PC-9 (cell line): ENCODE data around the gene PJVK. TPM values are rescaled to one million over a fixed set of nuclear protein-coding genes. Genes with fewer than 3 reads are reported as not detected.

Source experiments
- BruUV-seq: library from RNA; stranded (reverse); fragments of 400-500 nt; replicated peaks from 2 replicates; lab custom pipeline; 2021; lab: Mats Ljungman, UMichigan
- CTCF ChIA-PET: fragments of 300-600 bp; sonication (Branson Sonifier 250); formaldehyde crosslinking; loops from one replicate; lab custom pipeline; 2022; ENCODE audit warnings: antibody characterized with exemption; lab: Charles Lee
- POLR2A ChIA-PET: fragments of 300-600 bp; sonication (Branson Sonifier 250); formaldehyde crosslinking; loops from one replicate; lab custom pipeline; 2022; ENCODE audit warnings: antibody characterized with exemption; ENCODE audit not compliant: unreplicated experiment; lab: Charles Lee
- DNase-seq, 2 experiments: peaks; one replicate each; pipeline versions ENCODE4 v3.0.0 to v3.0.0-alpha.2; 2015 to 2022; ENCODE audit warnings: mixed read lengths in 1 of 2
- H2AFZ ChIP-seq: fragments of 200-600 bp; sonication (generic); 2 replicates; pipeline ENCODE4 v1.8.1; 2017; ENCODE audit warnings: antibody characterized with exemption
- H3F3A ChIP-seq: fragments of 200-600 bp; sonication (generic); 2 replicates; pipeline ENCODE4 v1.8.1; 2017; ENCODE audit warnings: antibody characterized with exemption, mild to moderate bottlenecking, low read depth; ENCODE audit not compliant: insufficient read depth
- H3K27ac ChIP-seq: fragments of 200-600 bp; sonication (generic); 2 replicates; pipeline ENCODE4 v1.6.1; 2016; ENCODE audit warnings: mixed run types
- H3K27me3 ChIP-seq: fragments of 200-600 bp; sonication (generic); 2 replicates; pipeline ENCODE4 v1.6.1; 2016; ENCODE audit warnings: low read depth, mixed run types; ENCODE audit not compliant: insufficient read depth
- H3K36me3 ChIP-seq: fragments of 200-600 bp; sonication (generic); 2 replicates; pipeline ENCODE4 v1.6.1; 2016; ENCODE audit warnings: low read depth, mixed run types
- H3K4me1 ChIP-seq: fragments of 200-600 bp; sonication (generic); replicated peaks from 2 replicates; pipeline ENCODE4 v1.6.1; 2016; ENCODE audit warnings: mixed run types; ENCODE audit not compliant: insufficient read depth
- H3K4me2 ChIP-seq: fragments of 200-600 bp; sonication (generic); 2 replicates; pipeline ENCODE4 v1.6.1; 2017; ENCODE audit warnings: mixed run types
- H3K4me3 ChIP-seq: fragments of 200-600 bp; sonication (generic); 2 replicates; pipeline ENCODE4 v1.6.1; 2016; ENCODE audit warnings: mixed run types
- H3K79me2 ChIP-seq: fragments of 200-600 bp; sonication (generic); 2 replicates; pipeline ENCODE4 v1.6.1; 2017; ENCODE audit warnings: low read depth, mixed run types
- H3K9me2 ChIP-seq: fragments of 200-600 bp; sonication (generic); 2 replicates; pipeline ENCODE4 v1.8.1; 2017; ENCODE audit warnings: mild to moderate bottlenecking; ENCODE audit not compliant: insufficient read depth
- H3K9me3 ChIP-seq: fragments of 200-600 bp; sonication (generic); 2 replicates; pipeline ENCODE4 v1.8.1; 2016; ENCODE audit warnings: low read depth; ENCODE audit not compliant: insufficient read depth
- H4K20me1 ChIP-seq: fragments of 200-600 bp; sonication (generic); 2 replicates; pipeline ENCODE4 v1.8.1; 2017; ENCODE audit not compliant: insufficient read depth
- CTCF ChIP-seq: fragments of 200-600 bp; sonication (generic); conservative IDR thresholded peaks from 2 replicates; pipeline ENCODE4 v1.6.1; 2017; ENCODE audit warnings: mixed run types, antibody characterized with exemption, mild to moderate bottlenecking, moderate library complexity
- EZH2 ChIP-seq: fragments of 200-600 bp; sonication (generic); IDR thresholded peaks from 2 replicates; pipeline ENCODE4 v1.8.0; 2017; ENCODE audit warnings: antibody characterized with exemption, low read depth
- intact Hi-C: fragments of 100-400 bp; cut with micrococcal nuclease; formaldehyde crosslinking; loops from one replicate; pipeline ENCODE4 v1.10.0; 2022; ENCODE audit not compliant: unreplicated experiment
- total RNA-seq: library from RNA; stranded (reverse); gene quantifications from 2 replicates; pipeline ENCODE4 v1.2.3, GENCODE V29; 2021

The PJVK gene
- total RNA-seq, 1 experiment from 2014 or later: 16.9 TPM

GRCh38 chr2:178449700-178450523, 1.3 kb upstream of the PJVK start:
- H3K79me2 ChIP-seq: peaks cover 37% of the 10 kb centered on the region
- peak in 1 of 2 experiments; percentile 54 for DNase-seq
- intact Hi-C loops: loop anchor here (1.0 kb wide), 1 partner anchor 73 kb away; no protein-coding TSS in a partner anchor
- H3K27ac ChIP-seq: peak overlapping the region; percentile 93
- H3K4me1 ChIP-seq: peaks cover 22% of the 10 kb centered on the region
- POLR2A ChIA-PET: interaction anchor here (0.6 kb wide), 2 partner anchors 36 to 667 kb away, joined by 3 to 5 read pairs; no protein-coding TSS in a partner anchor
- peaks cover 40% of the 10 kb centered on the region for H3K36me3 ChIP-seq
- no peaks in the 10 kb centered on the region for H3K27me3 ChIP-seq
- peaks cover 27% of the 10 kb centered on the region for H3F3A ChIP-seq
- CTCF ChIA-PET: interaction anchor here (0.6 kb wide), 2 partner anchors 25 to 154 kb away, joined by 3 to 5 read pairs; no protein-coding TSS in a partner anchor
- TSS peak; percentile 56 for BruUV-seq
- no peak for TF ChIP-seq CTCF
- no peak for TF ChIP-seq EZH2
- H3K9me3 ChIP-seq: no peaks in the 10 kb centered on the region
- H3K9me2 ChIP-seq: no peaks in the 10 kb centered on the region
- peak overlapping the region; percentile 78 for H3K4me3 ChIP-seq
- peak overlapping the region; percentile 83 for H2AFZ ChIP-seq
- H4K20me1 ChIP-seq: peaks cover 19% of the 10 kb centered on the region
- peak overlapping the region; percentile 91 for H3K4me2 ChIP-seq

DNA sequence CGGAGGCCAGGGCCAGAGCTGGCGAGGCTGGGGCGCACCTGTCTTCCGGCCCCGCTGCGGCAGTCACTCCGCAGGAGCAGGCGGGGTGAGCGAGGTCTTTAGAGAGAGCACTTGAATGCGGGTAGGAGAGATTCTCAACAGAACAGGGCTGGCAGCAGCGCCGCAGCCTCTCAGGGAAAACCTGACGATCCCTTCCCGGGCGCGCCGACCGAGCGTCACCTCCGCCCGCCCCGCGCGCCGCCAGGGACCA, 729 bp upstream of the PJVK start:
- Histone ChIP-seq H3K36me3 (peaks cover 35% of the 10 kb centered on the region), H4K20me1 (peaks cover 19% of the 10 kb centered on the region), H3K4me1 (peaks cover 22% of the 10 kb centered on the region), H3K9me3 (no peaks in the 10 kb centered on the region), H3K4me2 (peak overlapping the region; percentile 91), H3K27ac (peak overlapping the region; percentile 93), H3K4me3 (peak overlapping the region; percentile 78), H3K9me2 (no peaks in the 10 kb centered on the region), H3K79me2 (peaks cover 37% of the 10 kb centered on the region), H3F3A (peaks cover 27% of the 10 kb centered on the region), H2AFZ (peak overlapping the region; percentile 83), H3K27me3 (no peaks in the 10 kb centered on the region)
- CTCF ChIA-PET: no interaction called here
- peak in 1 of 2 experiments; percentile 79 for DNase-seq
- TF ChIP-seq EZH2: no peak
- no peak for TF ChIP-seq CTCF
- POLR2A ChIA-PET: interaction anchor here (0.6 to 1.5 kb wide), 10 partner anchors 21 to 573 kb away, joined by 3 to 10 read pairs (median 4); partner anchors contain the start of gene PLEKHA3
- no TSS peak for BruUV-seq
- intact Hi-C loops: loop anchor here (1.0 kb wide), 1 partner anchor 73 kb away; no protein-coding TSS in a partner anchor

DNA sequence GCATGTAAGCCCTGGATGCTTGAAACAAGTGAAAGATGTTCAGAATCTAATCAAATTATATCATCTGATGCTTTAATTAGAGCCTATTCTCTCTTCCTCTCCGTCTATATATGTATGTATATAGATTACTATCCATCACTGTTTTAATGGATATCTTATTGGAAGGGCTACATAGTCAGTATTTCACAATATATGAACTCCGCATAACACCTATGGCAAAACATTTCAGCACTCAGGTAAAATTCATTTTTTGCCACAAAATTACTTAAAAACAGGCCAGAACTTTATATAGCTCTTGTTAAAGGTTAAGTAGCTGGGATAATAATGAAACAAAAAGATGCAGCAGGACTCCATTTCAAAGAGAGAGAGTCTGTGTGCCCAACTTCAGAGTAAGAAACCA, 1.2 kb downstream of the PJVK start:
- ChIA-PET POLR2A (interaction anchor here (0.7 kb wide), 1 partner anchor 40 kb away, joined by 35 read pairs; no protein-coding TSS in a partner anchor), CTCF (interaction anchor here (0.6 kb wide), 1 partner anchor 70 kb away, joined by 4 read pairs; no protein-coding TSS in a partner anchor)
- no TSS peak for BruUV-seq

More for the DNA sequence above, 1.2 kb downstream of the PJVK start:
- H4K20me1 ChIP-seq: peaks cover 19% of the 10 kb centered on the region
- H3F3A ChIP-seq: peaks cover 24% of the 10 kb centered on the region
- H3K9me3 ChIP-seq: no peaks in the 10 kb centered on the region
- peak overlapping the region; percentile 88 for H2AFZ ChIP-seq
- H3K4me2 ChIP-seq: peak overlapping the region; percentile 79
- peaks cover 22% of the 10 kb centered on the region for H3K4me1 ChIP-seq
- peak overlapping the region; percentile 78 for H3K4me3 ChIP-seq
- no peak for DNase-seq
- H3K27ac ChIP-seq: peak overlapping the region; percentile 93
- H3K9me2 ChIP-seq: no peaks in the 10 kb centered on the region
- intact Hi-C loops: no loop called here
- TF ChIP-seq CTCF: no peak
- no peak for TF ChIP-seq EZH2
- peaks cover 33% of the 10 kb centered on the region for H3K79me2 ChIP-seq
- no peaks in the 10 kb centered on the region for H3K27me3 ChIP-seq
- H3K36me3 ChIP-seq: peaks cover 19% of the 10 kb centered on the region
